Measurements from ENCODE around the gene CER1.
A peak's percentile ranks its signal among the peaks of the same experiment; 100 is the strongest.

The CER1 gene

GRCh38 chr9:14722391-14723035 lies at the start of gene CER1:
CER1 (minus strand) TSS chr9:14722733; CDS start chr9:14722672, 61 bp downstream.
- no peak within 1 kb of the TSS for H3K27ac ChIP-seq (ENCODE audit: low read length)
- H3K9me3 ChIP-seq (ENCODE audit: insufficient read depth, low read depth, low read length) = no peaks in the 10 kb centered on the region
- peaks cover 98% of the 10 kb centered on the region for H3K27me3 ChIP-seq (ENCODE audit: insufficient read depth, low read length)
- H3K4me3 ChIP-seq (ENCODE audit: low read length) = peak within 1 kb of the TSS; percentile 49
- no peak within 1 kb of the TSS for H3K9ac ChIP-seq (ENCODE audit: low read depth, low read length)
- H3K36me3 ChIP-seq (ENCODE audit: insufficient read depth, low read depth, low read length) = no peaks in the 10 kb centered on the region
- peaks cover 16% of the 10 kb centered on the region for H3K4me1 ChIP-seq (ENCODE audit: insufficient read depth, low read length)

- no peak overlapping the region for H3K27ac ChIP-seq (ENCODE audit: low read length)
- H3K4me3 ChIP-seq (ENCODE audit: low read length) = no peak overlapping the region
Observed at GRCh38 chr9:14770592-14770991, 48.1 kb upstream of the CER1 start.

GRCh38 chr9:14769230-14769571 lies 46.7 kb upstream of the CER1 start:
- no peaks in the 10 kb centered on the region for H3K9me3 ChIP-seq (ENCODE audit: insufficient read depth, low read depth, low read length)
- H3K27ac ChIP-seq (ENCODE audit: low read length) = no peak overlapping the region
- no peaks in the 10 kb centered on the region for H3K27me3 ChIP-seq (ENCODE audit: insufficient read depth, low read length)
- H3K36me3 ChIP-seq (ENCODE audit: insufficient read depth, low read depth, low read length) = no peaks in the 10 kb centered on the region; the same call in 1 of the 2 replicates
- no peak overlapping the region for H3K4me3 ChIP-seq (ENCODE audit: low read length)
- no peaks in the 10 kb centered on the region for H3K4me1 ChIP-seq (ENCODE audit: insufficient read depth, low read length)
- no peak overlapping the region for H3K9ac ChIP-seq (ENCODE audit: low read depth, low read length)

More at GRCh38 chr9:14770592-14770991, 48.1 kb upstream of the CER1 start:
- no peaks in the 10 kb centered on the region for H3K4me1 ChIP-seq (ENCODE audit: insufficient read depth, low read length)
- no peaks in the 10 kb centered on the region for H3K27me3 ChIP-seq (ENCODE audit: insufficient read depth, low read length)
- H3K9me3 ChIP-seq (ENCODE audit: insufficient read depth, low read depth, low read length) = no peaks in the 10 kb centered on the region
- no peaks in the 10 kb centered on the region; the same call in 1 of the 2 replicates for H3K36me3 ChIP-seq (ENCODE audit: insufficient read depth, low read depth, low read length)
- no peak overlapping the region for H3K9ac ChIP-seq (ENCODE audit: low read depth, low read length)

- Histone ChIP-seq H3K4me3 (ENCODE audit: low read length) (no peak overlapping the region), H3K36me3 (ENCODE audit: insufficient read depth, low read depth, low read length) (no peaks in the 10 kb centered on the region; the same call in 1 of the 2 replicates), H3K4me1 (ENCODE audit: insufficient read depth, low read length) (no peaks in the 10 kb centered on the region), H3K27me3 (ENCODE audit: insufficient read depth, low read length) (no peaks in the 10 kb centered on the region), H3K9me3 (ENCODE audit: insufficient read depth, low read depth, low read length) (no peaks in the 10 kb centered on the region), H3K9ac (ENCODE audit: low read depth, low read length) (no peak overlapping the region), H3K27ac (ENCODE audit: low read length) (no peak overlapping the region)
Observed at GRCh38 chr9:14768405-14769229, 46.1 kb upstream of the CER1 start.

- no peaks in the 10 kb centered on the region; the same call in 1 of the 2 replicates for H3K36me3 ChIP-seq (ENCODE audit: insufficient read depth, low read depth, low read length)
Observed at GRCh38 chr9:14766299-14766698, 43.8 kb upstream of the CER1 start.

GRCh38 chr9:14761584-14761983 lies 39.1 kb upstream of the CER1 start:
- no peaks in the 10 kb centered on the region for H3K4me1 ChIP-seq (ENCODE audit: insufficient read depth, low read length)
- no peaks in the 10 kb centered on the region for H3K27me3 ChIP-seq (ENCODE audit: insufficient read depth, low read length)

More at GRCh38 chr9:14766299-14766698, 43.8 kb upstream of the CER1 start:
- Histone ChIP-seq H3K9me3 (ENCODE audit: insufficient read depth, low read depth, low read length) (no peaks in the 10 kb centered on the region), H3K4me1 (ENCODE audit: insufficient read depth, low read length) (no peaks in the 10 kb centered on the region), H3K4me3 (ENCODE audit: low read length) (no peak overlapping the region), H3K27me3 (ENCODE audit: insufficient read depth, low read length) (no peaks in the 10 kb centered on the region), H3K27ac (ENCODE audit: low read length) (no peak overlapping the region), H3K9ac (ENCODE audit: low read depth, low read length) (no peak overlapping the region)

GRCh38 chr9:14760060-14760459 lies 37.5 kb upstream of the CER1 start:
- Histone ChIP-seq H3K27me3 (ENCODE audit: insufficient read depth, low read length) (no peaks in the 10 kb centered on the region), H3K4me1 (ENCODE audit: insufficient read depth, low read length) (no peaks in the 10 kb centered on the region), H3K36me3 (ENCODE audit: insufficient read depth, low read depth, low read length) (no peaks in the 10 kb centered on the region), H3K9ac (ENCODE audit: low read depth, low read length) (no peak overlapping the region), H3K27ac (ENCODE audit: low read length) (no peak overlapping the region), H3K4me3 (ENCODE audit: low read length) (no peak overlapping the region), H3K9me3 (ENCODE audit: insufficient read depth, low read depth, low read length) (no peaks in the 10 kb centered on the region)

More at GRCh38 chr9:14761584-14761983, 39.1 kb upstream of the CER1 start:
- H3K9ac ChIP-seq (ENCODE audit: low read depth, low read length) = no peak overlapping the region
- no peaks in the 10 kb centered on the region for H3K9me3 ChIP-seq (ENCODE audit: insufficient read depth, low read depth, low read length)
- no peaks in the 10 kb centered on the region for H3K36me3 ChIP-seq (ENCODE audit: insufficient read depth, low read depth, low read length)
- H3K4me3 ChIP-seq (ENCODE audit: low read length) = no peak overlapping the region
- H3K27ac ChIP-seq (ENCODE audit: low read length) = no peak overlapping the region

- Histone ChIP-seq H3K9ac (ENCODE audit: low read depth, low read length) (no peak overlapping the region), H3K4me1 (ENCODE audit: insufficient read depth, low read length) (no peaks in the 10 kb centered on the region), H3K27me3 (ENCODE audit: insufficient read depth, low read length) (no peaks in the 10 kb centered on the region), H3K27ac (ENCODE audit: low read length) (no peak overlapping the region), H3K4me3 (ENCODE audit: low read length) (no peak overlapping the region), H3K36me3 (ENCODE audit: insufficient read depth, low read depth, low read length) (no peaks in the 10 kb centered on the region), H3K9me3 (ENCODE audit: insufficient read depth, low read depth, low read length) (no peaks in the 10 kb centered on the region)
Observed at GRCh38 chr9:14756291-14756690, 33.8 kb upstream of the CER1 start.

GRCh38 chr9:14752871-14753270 lies 30.3 kb upstream of the CER1 start:
- Histone ChIP-seq H3K36me3 (ENCODE audit: insufficient read depth, low read depth, low read length) (no peaks in the 10 kb centered on the region), H3K4me3 (ENCODE audit: low read length) (no peak overlapping the region), H3K27ac (ENCODE audit: low read length) (no peak overlapping the region), H3K9ac (ENCODE audit: low read depth, low read length) (no peak overlapping the region), H3K4me1 (ENCODE audit: insufficient read depth, low read length) (peaks cover 19% of the 10 kb centered on the region; the same call in 1 of the 2 replicates), H3K27me3 (ENCODE audit: insufficient read depth, low read length) (no peaks in the 10 kb centered on the region), H3K9me3 (ENCODE audit: insufficient read depth, low read depth, low read length) (no peaks in the 10 kb centered on the region)

GRCh38 chr9:14752271-14752670 lies 29.7 kb upstream of the CER1 start:
- Histone ChIP-seq H3K27ac (ENCODE audit: low read length) (no peak overlapping the region), H3K4me1 (ENCODE audit: insufficient read depth, low read length) (peaks cover 19% of the 10 kb centered on the region; the same call in 1 of the 2 replicates), H3K9ac (ENCODE audit: low read depth, low read length) (no peak overlapping the region), H3K4me3 (ENCODE audit: low read length) (no peak overlapping the region), H3K36me3 (ENCODE audit: insufficient read depth, low read depth, low read length) (no peaks in the 10 kb centered on the region), H3K9me3 (ENCODE audit: insufficient read depth, low read depth, low read length) (no peaks in the 10 kb centered on the region), H3K27me3 (ENCODE audit: insufficient read depth, low read length) (no peaks in the 10 kb centered on the region)

GRCh38 chr9:14750821-14751220 lies 28.3 kb upstream of the CER1 start:
- no peaks in the 10 kb centered on the region for H3K36me3 ChIP-seq (ENCODE audit: insufficient read depth, low read depth, low read length)
- H3K9ac ChIP-seq (ENCODE audit: low read depth, low read length) = no peak overlapping the region
- no peaks in the 10 kb centered on the region for H3K27me3 ChIP-seq (ENCODE audit: insufficient read depth, low read length)
- H3K4me1 ChIP-seq (ENCODE audit: insufficient read depth, low read length) = peaks cover 19% of the 10 kb centered on the region; the same call in 1 of the 2 replicates
- no peak overlapping the region for H3K27ac ChIP-seq (ENCODE audit: low read length)
- H3K4me3 ChIP-seq (ENCODE audit: low read length) = no peak overlapping the region
- H3K9me3 ChIP-seq (ENCODE audit: insufficient read depth, low read depth, low read length) = no peaks in the 10 kb centered on the region

Data from iPS-20b (cell line).